HG03571 (cell line): ENCODE results near the gene CCSAP.
"Not testable (repeated sequence)": the region's sequence is repeated elsewhere in the genome, so short reads cannot be mapped to it uniquely, and the experiment has no call there.

Source experiments
- ATAC-seq: cut with Tn5 transposase; IDR thresholded peaks from one replicate; pipeline ENCODE4 v1.9.1; 2021; ENCODE audit not compliant: unreplicated experiment

Gene CCSAP

DNA sequence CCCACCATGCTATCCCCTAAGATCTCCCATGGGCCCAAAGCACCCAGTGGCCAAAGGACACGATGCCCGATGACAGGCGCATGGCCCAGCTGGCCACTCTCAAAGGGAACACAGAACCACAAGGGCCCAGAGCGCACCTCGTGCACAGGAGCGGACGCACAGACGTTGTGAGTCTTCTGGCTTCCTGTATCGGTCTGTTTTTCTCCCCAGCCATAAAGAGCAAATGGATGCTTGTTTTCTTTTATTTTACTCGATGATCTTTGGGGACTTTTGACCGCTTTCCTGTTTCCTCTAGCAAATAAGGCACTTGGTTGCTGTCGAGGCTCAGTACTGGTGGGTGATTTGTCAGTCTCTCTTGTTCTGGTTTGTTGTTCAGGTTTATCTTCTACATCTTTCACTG lies 16.2 kb downstream of the CCSAP start:
- ATAC-seq: no peak

DNA sequence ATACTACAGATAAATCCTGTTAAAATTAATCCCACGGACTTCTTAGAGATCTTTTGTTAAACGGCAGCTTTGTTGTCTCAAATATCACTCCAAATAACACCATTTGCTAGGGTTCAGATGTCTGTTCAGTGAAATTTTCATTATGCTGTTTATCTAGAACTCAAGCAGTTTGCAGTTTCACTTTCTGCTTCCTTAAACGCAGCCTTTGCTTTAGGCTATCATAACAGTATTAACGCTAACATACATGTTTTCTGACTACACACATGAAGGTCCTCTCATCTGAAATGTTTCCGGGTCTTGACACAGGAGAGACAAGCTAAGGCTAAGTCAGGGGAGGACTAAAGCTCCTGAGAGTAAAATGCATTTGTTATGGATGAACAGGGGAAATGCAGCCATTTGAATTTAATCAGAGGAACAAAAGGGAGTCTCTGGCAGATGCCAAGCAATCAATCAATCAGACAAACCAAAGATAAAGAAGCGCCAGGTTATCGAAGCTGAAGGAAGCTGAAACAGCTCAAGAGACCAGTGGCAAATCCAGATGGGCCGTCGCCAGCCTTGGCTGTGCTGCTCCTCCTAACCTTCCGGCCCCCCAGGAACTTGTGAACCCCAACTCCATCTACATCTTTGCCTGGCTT lies 16.9 kb downstream of the CCSAP start:
- no peak for ATAC-seq

DNA sequence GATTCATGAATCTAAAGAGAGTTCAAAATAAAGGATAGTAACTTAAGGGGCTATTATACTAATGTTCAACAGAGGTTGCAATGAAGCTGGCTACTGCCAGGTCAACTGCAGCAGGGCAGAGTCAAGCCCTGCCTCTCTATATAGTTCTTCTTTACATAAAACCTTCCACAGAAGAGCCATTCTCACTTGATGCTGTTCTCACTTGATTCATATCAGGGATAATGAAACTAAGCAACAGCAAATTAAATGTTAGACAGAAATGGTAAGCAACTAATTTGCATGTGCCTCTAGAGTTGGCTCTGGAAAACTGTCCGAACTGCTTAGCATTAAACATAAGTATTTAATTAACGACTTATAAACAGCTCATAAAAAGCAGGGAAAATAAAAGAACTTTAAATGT lies 17.4 kb downstream of the CCSAP start:
- no peak for ATAC-seq

DNA sequence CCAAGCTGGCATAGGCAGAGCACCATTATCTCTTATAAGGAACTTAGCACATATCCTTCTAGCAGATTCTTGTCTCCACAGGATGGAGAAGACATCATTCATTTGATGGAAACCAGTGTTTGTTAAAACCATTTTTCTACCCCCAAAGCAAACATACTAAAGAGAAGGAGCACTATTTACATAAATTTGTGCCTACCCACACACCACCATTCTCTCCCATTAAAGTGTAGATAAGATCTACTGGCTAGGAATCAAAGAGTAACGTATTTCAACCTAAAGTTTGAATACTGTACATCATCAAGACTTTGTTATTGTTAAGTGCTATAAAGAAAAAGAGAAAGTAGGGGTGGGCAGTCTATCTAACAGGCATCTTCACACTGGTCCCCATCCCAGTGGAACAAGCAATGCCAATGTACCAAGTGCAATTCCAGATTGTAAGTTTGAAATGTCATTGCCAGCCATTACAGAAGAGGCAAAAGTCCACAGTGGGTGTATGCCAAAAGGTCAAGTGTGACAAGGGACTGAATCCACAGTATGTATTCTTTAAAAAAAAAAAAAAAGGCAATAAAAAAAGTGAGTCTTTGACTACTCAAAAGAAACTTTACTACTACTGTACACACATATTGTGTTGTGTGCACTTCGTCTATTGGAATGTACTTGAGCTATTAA lies 18.8 kb downstream of the CCSAP start:
- ATAC-seq: no peak

DNA sequence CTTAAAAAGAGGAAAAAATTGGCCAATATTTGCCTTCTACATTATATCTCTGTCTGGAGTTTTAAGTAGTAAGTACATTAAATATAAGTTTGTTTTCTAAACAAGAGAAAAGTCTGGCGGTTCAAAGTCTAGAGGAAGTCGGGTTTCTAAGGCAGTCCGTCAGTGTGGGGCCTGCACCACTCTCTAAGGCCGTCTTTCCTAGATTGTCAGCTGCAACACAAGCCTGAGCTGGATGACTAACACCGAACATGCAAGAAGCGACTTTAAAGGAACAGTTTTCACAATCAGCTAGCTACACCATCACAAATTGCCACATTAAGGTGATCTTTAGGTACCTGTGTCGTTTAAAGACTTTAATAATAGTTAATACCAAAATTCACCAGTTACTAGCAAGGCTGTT lies 19.6 kb downstream of the CCSAP start:
- no peak for ATAC-seq

DNA sequence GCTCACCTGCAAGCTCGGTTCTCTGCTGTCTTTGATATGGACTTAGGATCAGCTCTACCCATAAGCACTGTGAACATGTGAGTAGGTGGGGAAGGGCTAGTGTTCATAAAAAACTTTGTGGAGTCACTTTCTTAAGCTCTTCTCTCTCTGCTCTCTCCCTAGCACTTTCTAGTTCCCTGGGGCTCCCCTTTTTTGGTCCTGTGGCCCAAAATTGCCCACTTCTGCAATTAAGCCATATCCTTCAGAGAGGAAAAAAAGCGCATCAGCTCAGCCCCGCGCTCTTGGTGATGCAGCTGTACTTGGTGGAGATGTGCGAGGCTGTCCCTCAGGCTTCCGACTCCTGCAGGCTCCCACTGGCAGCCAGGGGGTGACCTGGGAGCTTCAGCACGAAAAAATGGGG lies 23.4 kb downstream of the CCSAP start:
- no peak for ATAC-seq

DNA sequence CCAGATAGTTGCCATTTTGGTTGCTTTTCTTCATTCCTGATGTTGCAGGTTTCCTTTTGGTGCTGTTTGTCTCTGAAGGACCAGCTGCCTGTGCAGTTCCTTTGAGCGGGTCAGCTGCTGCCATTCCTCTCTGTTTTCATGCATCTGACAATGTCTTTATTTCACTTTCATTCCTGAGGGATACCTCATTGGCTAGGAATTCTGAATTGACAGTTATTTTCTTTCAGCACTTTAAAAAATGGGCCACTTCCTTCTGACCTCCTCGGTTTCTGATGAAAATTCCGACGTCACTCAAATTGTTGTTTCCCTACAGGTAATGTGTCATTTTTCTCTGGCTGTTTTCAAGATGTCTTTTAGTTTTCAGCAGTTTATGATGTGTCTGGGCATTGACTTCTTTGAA lies 24.8 kb downstream of the CCSAP start:
- no peak for ATAC-seq

DNA sequence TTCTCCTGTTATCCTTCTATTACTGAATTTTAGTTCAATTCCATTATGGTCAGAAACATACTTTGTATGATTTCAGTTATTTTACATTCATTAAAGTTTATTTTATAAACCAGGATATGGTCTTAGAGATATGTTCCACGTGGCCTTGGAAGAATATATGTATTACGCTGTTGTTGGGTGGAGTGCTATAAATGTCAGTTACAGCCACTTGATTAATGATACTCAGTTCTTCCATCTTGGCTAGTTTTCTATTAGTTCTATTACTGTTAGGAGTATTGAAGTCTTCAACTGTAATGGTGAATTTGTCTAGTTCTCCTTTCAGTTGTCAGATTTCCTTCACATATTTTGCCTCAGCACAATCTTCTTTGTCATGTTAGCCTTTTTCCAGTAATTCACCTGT lies 26.7 kb downstream of the CCSAP start:
- ATAC-seq: no peak

DNA sequence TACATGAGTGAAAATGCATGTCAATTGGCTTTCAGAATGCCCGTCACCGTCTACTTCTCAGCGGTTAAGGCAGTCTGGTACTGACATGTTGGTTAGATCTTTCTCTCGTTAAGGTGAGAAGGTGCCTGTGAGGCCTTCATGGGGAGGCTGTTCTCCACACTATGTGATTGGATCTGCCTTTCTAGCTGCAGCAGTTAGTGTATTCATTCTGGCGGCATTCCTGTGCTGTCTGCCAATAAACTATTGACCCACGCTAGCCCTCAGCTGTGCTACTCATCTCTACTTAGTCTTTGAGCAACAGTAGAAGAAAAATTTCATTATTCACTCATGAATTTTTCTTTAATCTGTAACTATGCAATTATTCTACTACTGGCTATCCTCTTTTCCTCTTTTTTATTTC lies 32.0 kb downstream of the CCSAP start:
- no peak for ATAC-seq

DNA sequence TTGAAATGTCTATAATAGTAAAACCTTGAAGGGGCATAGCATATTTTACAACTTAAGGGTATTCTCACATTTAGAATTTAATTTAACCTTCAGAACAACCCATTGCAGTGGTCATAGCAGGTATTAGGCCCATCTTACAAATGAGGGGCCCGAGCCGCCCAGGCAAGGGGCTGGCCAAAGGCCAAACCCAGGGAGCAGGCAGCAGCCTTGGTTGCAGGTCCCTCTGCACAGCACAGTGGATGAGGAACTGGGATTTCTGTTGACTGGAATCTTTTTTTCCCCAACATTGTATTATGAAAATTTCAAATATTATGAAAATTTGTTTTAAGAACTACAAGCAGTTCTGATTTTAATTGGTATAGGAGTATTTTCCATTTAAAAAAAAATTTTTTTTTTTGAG lies 33.2 kb downstream of the CCSAP start:
- ATAC-seq: no peak

DNA sequence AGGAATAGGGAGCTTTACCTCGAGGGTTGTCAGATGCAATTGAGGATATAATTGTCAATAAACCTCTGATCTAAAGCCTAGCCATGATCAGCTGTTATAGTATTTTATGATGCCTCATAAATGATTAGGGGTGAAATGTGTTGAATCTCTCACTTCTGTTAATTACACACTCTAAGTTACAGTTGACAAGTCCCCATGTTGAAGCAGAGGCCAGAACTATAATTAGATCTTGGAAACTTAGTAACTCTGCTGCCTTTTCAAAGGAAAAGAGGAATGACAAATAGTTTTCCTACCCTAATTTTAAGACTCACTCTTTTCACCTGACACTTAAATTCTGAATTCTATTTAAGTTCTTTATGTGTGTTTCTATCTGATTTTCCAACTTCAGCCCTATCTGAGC lies 33.8 kb downstream of the CCSAP start:
- no peak for ATAC-seq

DNA sequence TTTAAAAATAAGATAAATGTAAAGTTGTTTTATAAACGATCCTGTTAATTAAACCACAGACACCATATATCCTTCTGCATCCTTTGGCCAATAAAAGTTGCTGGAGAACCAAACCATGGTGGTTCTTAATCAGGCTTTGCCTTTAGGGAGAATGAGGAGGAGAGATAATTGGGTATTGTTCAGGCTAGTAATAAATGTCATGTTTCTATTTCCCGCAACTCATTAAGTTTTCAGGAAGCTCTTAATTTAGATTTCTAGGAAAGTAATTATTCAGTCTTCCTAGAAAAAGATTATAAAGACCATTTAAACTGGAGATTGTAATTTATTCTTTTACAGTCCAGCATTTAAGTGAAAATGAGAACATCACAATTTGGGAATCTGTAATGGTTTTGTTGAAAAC lies 37.5 kb downstream of the CCSAP start:
- ATAC-seq: no peak

DNA sequence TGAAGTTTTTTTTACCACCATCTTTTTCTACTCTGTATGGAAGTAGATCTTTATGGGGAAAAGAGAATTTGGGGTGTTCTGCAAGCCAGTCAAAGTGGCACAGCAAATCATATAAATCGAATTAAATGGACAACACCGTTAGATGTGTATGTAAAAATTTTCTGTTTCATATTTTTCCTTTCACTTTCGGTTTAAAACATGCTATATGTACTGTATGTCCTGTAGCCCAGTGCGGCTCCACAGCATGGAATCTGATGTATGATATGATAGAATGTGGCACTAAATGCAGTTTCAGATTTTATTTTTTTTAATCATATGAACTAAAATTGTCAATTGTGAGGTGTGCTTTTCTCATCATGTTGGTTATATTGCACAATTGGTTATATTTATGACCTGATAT lies 39.0 kb downstream of the CCSAP start:
- ATAC-seq: no peak

DNA sequence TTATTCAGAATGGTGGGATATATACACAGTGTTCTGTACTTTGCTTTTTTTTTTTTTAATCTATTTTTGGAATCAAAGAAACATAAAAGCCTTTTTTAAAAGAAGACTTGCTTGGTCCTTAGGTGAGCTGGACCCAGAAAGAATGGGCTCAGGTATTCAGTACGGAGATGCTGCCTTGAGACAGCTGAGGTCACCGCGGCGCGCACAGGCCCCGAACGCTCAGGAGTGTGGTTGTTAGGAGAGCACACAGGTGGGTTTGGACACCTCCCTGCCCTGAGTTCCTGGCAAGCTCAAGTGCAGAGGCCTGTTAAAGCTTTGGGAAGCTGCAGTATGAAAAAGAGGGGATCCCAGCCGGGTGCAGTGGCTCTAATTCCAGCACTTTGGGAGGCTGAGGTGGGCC lies 40.1 kb downstream of the CCSAP start:
- ATAC-seq: no peak

DNA sequence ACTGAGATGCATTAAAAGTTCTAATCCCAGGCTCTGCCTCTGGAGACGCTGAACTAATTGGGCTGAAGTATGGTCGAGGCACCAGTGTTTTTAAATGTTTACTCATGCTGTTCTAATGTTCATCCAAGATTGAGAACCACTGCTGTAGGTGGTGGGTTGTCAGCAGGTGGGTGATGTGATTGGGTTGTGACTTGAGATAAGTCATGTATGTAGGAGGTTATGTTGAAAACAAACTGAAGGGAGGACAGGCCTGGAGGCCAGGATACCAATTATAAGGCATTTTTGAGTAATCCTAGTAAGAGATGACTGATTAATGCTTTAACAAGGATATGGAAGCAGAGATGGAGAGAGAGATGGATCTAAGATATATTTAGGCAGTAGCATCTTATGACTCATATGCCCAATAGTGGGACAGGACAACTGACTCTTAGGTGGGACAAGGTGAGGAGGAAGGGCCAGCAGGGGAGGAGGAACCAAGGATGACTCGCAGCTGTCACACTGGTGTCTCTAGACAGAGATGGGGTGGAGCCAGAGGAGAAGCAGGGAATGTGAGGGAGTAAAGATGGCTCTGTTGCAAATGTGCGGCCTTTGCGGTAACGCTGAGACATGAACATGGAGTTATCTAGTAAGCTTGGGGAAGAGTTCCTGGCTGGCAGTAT lies 42.6 kb downstream of the CCSAP start:
- ATAC-seq: no peak

DNA sequence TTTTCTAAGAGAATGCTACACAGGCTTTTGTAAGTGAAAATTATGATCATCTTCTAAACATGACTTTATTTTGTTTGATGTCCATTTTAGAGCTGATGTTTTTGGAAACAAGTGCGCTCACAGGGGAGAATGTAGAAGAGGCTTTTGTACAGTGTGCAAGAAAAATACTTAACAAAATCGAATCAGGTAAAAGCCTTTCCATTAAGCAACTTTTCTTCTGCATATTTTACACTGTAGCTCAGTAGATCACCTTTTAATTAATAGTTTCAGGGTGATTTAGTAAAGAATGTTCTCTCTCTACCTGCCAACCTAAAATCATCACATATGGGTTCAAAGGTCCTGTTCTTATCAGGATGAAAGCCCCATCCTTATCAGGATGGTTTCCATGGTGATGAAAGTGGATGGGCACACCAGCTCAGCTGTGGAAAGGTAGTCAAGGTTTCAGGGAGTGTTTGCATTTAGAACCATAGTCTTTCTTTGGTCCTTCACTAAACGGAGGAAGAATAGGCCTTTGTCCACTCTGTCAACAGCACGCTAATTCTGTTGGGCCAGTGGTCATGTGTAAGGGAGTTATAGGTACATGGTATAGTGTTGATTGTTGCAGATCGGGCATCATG lies 43.9 kb downstream of the CCSAP start:
- no peak for ATAC-seq

DNA sequence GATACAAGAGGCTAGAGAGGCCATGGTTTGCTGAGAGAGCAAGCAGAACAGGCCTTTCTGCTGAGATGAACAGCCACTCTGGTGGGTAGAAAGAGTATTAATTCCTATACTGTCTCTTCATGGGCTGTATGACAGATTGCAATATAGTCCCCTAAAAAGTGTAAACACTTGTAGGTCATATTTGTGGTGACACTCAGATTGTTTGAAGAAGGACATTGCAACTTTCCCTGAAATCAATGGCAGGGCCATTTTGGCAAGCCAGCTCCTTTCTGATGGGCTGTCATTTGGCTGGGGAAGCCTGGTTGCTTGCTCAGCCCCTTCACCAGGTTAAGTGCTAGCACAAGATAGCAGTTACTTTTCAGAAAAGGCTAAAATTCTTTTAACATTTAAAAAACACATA lies 44.4 kb downstream of the CCSAP start:
- ATAC-seq: no peak

DNA sequence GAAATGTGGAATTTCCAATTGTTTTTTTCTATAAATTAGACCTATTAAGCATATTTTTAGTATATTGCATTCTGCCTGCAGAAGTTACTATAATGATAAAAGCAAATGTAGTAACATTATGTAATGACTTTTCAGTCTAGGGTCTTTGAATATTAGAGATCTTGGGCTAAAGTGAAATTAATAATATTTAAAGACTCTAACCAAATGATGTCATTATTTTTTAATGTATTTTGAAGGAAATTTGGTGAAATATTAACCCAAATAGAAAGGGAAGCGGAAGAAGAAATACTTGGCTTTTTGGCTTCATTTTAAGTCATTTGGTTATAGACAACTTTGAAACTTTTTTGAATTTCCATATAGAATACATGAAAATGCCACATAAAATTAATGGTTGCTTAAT lies 45.1 kb downstream of the CCSAP start:
- ATAC-seq: no peak

DNA sequence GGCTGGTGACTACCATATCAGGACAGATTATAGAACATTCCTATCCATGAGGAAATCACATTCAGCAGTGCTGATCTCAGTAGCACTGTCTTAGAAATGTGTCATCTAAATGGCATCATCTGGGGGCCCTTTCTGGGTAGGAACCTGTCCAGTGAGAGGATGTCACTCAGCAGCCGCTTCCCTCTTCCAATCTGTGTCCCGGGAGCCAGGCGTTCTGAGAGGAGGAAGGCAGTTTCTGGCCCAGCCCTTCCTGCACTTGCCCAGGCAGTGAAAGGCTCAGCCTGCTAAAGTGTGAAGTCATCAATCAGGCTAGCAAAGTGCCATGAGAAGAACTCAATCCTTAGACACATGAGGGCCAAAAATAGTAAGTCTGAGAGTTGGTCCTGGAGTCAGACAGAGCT lies 46.3 kb downstream of the CCSAP start:
- ATAC-seq: no peak

DNA sequence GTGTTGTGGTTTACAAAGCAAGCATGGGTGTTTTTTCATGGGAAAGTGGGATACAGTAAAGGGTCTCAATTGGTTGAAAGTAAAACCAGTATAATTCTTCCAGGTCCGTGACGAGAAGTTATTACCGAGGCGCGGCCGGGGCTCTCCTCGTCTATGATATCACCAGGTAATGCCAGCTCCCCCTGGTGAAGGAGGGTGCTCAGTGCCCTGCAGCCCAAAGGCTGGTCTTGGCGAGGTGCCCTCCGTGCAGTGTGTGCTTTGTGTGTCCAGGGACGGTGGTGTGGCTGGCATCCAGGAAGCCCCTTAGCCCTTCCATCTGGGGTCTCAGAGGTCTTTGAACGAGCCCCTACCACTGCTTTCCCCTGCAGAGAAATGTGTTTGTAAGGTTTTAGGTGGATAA lies 47.1 kb downstream of the CCSAP start:
- ATAC-seq: no peak

DNA sequence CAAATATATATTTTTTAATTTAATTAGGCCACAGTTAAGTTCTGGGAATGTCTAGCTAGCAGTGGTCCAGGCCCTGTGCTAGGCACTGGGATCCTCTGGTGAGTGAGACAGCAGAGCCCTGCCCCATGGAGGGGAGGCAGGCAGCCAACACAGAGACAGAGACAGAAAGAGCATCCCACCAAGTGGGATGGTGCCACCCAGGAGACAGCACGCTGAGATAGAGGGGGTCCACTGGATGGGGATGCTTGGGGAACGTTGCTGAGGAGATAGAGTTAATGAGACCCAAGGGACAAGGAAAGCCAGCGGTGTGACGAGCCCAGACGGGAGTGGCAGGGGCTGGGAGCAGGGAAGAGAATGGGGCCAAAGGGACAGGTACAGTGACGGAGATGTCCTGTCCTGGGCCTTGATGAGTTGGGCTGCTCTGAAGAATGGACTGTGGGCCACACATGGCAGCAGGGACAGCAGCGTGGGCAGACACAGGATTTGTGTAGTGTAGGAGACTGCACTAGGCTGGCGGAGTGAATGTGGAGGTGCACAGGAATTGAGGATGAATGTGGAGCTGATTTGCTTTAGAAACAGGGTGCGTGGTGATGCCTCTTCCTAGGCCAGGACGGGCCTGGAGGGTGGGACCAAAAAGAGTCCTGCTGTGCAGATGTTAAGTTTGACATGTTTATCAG lies 49.2 kb downstream of the CCSAP start:
- no peak for ATAC-seq

DNA sequence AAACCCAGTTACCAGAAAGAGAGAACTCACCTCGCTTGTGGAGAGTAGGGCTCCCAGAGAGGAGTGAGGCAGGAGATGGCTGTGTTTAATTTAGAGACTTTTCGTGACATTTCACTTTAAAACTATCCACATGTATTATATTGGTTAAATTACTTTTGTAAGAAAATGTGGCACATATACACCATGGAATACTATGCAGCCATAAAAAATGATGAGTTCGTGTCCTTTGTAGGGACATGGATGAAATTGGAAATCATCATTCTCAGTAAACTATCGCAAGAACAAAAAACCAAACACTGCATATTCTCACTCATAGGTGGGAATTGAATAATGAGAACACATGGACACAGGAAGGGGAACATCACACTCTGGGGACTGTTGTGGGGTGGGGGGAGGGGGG lies 51.2 kb downstream of the CCSAP start:
- not testable (repeated sequence) for ATAC-seq
